ENCODE results near the gene ELAVL3. TPM values are rescaled to one million over a fixed set of nuclear protein-coding genes. Genes with fewer than 3 reads are reported as not detected.

The ELAVL3 gene
- total RNA-seq, 4 donors from 2014 or later = not detected

GRCh38 chr19:11507370-11508078 lies 26.7 kb upstream of the ELAVL3 start:
- DNase-seq (ENCODE audit: low spot score) = no peak
- TF ChIP-seq, protein P1, sequence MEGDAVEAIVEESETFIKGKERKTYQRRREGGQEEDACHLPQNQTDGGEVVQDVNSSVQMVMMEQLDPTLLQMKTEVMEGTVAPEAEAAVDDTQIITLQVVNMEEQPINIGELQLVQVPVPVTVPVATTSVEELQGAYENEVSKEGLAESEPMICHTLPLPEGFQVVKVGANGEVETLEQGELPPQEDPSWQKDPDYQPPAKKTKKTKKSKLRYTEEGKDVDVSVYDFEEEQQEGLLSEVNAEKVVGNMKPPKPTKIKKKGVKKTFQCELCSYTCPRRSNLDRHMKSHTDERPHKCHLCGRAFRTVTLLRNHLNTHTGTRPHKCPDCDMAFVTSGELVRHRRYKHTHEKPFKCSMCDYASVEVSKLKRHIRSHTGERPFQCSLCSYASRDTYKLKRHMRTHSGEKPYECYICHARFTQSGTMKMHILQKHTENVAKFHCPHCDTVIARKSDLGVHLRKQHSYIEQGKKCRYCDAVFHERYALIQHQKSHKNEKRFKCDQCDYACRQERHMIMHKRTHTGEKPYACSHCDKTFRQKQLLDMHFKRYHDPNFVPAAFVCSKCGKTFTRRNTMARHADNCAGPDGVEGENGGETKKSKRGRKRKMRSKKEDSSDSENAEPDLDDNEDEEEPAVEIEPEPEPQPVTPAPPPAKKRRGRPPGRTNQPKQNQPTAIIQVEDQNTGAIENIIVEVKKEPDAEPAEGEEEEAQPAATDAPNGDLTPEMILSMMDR (IDR thresholded peaks at IDR 0.05) = no peak
- no peak for ATAC-seq (ENCODE audit: low FRiP score)

GRCh38 chr19:11506967-11507366 lies 26.1 kb upstream of the ELAVL3 start:
- DNase-seq (ENCODE audit: low spot score) = no peak
- TF ChIP-seq, protein P1 (IDR thresholded peaks at IDR 0.05) = no peak
- ATAC-seq (ENCODE audit: low FRiP score) = no peak

- no peak for DNase-seq (ENCODE audit: low spot score)
These were observed 25.3 kb upstream of the ELAVL3 start for GRCh38 chr19:11506101-11506555.

DNA sequence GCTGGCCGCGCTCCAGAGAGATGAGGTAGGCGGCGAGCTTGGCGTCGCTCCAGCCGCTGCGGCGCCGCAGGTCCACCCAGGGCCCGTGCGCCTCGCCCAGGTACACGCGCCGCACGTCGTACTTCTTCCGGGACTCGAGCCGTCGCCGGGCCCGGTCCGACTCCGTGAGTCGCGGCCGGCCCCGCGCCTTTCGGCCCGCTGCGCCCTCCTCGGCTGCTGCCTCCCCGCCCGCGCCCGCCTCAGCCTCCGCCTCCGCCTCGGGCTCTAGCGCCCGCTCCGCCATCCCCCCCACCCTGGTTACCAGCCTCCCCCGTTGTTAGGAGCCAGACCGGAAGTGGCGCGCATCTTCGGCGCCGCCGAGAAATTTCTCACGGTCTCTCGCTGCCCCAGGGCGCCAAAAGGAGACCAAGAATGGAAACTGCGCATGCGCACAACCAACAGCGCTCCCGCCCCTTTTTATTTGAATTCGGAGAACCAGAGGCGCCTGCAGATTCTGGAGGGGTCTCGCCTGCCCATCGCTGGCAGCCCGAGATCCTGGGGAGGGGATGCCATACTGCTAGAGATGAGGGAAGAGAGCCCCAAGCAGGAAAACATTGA lies 24.8 kb upstream of the ELAVL3 start, which contains the start of gene ZNF653:
Gene ZNF653 (minus strand): TSS at position 336 of the 597 bp plus-strand sequence. CDS start 53 bp downstream, at position 283.
- TF ChIP-seq, protein P1 (IDR thresholded peaks at IDR 0.05) = no peak
- ATAC-seq (ENCODE audit: low FRiP score) (peak; percentile 87), DNase-seq (ENCODE audit: low spot score) (peak; percentile 83)

More at GRCh38 chr19:11506101-11506555, 25.3 kb upstream of the ELAVL3 start:
- no peak for ATAC-seq (ENCODE audit: low FRiP score)
- TF ChIP-seq, protein P1 (IDR thresholded peaks at IDR 0.05) = no peak

DNA sequence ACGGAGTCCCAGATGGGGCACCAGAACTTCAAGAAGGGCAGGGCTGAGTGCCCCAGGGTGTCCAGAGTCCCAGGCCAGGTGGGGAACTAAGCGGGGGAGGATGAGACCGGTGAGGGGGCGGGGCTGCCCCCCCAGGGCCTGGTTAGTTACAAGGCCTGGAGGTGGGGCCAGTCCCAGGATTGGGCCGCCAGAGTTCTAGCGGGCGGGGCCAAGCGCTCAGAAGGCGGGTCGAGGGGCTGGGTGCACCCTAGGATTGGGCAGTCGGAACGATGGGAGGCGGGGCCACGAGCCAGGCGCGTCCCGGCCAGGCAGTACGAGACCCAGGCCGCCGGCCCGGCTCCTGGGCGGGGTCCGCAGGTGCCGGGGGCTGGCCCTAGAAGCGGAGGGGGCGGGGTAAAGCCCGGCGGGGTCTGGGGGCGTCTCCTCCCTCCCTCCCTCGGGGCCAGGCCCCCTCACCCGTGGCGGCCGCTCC lies 24.2 kb upstream of the ELAVL3 start:
- ATAC-seq (ENCODE audit: low FRiP score) (peak; percentile 98), DNase-seq (ENCODE audit: low spot score) (peak; percentile 91)
- TF ChIP-seq, protein P1 (IDR thresholded peaks at IDR 0.05) = no peak

- TF ChIP-seq, protein P1 (IDR thresholded peaks at IDR 0.05) = no peak
- ATAC-seq (ENCODE audit: low FRiP score) = no peak
- DNase-seq (ENCODE audit: low spot score) = no peak
These were observed 23.7 kb upstream of the ELAVL3 start for GRCh38 chr19:11504502-11505031.

Data from omental fat pad (tissue), 4 donors.